Loucy (cell line): Measurements from ENCODE around the gene AK4.

Experiments used
- H2AFZ ChIP-seq: fragments of 200-600 bp; sonication (generic); 2 replicates; pipeline ENCODE4 v1.6.0; 2016; ENCODE audit warnings: antibody characterized with exemption, mild to moderate bottlenecking, low read length, moderate library complexity
- H3F3A ChIP-seq: fragments of 200-600 bp; 2 replicates; pipeline ENCODE4 v1.6.0; 2016; ENCODE audit warnings: antibody characterized with exemption, low read depth, mild to moderate bottlenecking
- H3K27me3 ChIP-seq: fragments of 200-600 bp; sonication (generic); 2 replicates; pipeline ENCODE4 v1.6.1; 2014; ENCODE audit warnings: low read length, mild to moderate bottlenecking; ENCODE audit not compliant: insufficient read depth, poor library complexity, severe bottlenecking
- H3K36me3 ChIP-seq: fragments of 200-600 bp; sonication (generic); 2 replicates; pipeline ENCODE4 v1.6.1; 2016; ENCODE audit warnings: low read length; ENCODE audit not compliant: insufficient read depth
- H3K4me1 ChIP-seq: fragments of 200-600 bp; sonication (generic); 2 replicates; pipeline ENCODE4 v1.5.1; 2014; ENCODE audit warnings: low read length, mild to moderate bottlenecking; ENCODE audit not compliant: insufficient read depth, poor library complexity, severe bottlenecking
- H3K4me2 ChIP-seq: fragments of 200-600 bp; sonication (generic); 2 replicates; pipeline ENCODE4 v1.6.0; 2014; ENCODE audit warnings: antibody characterized with exemption, low read length, low read depth, mild to moderate bottlenecking; ENCODE audit not compliant: poor library complexity, severe bottlenecking
- H3K4me3 ChIP-seq: fragments of 200-600 bp; sonication (generic); 2 replicates; pipeline ENCODE4 v1.5.1; 2014; ENCODE audit warnings: low read length, mild to moderate bottlenecking, mixed read lengths; ENCODE audit not compliant: poor library complexity, severe bottlenecking
- H3K79me2 ChIP-seq: fragments of 200-600 bp; sonication (generic); 2 replicates; pipeline ENCODE4 v1.6.1; 2014; ENCODE audit warnings: low read length; ENCODE audit not compliant: insufficient read depth
- H3K9ac ChIP-seq: fragments of 200-600 bp; sonication (generic); 2 replicates; pipeline ENCODE4 v1.6.0; 2014; ENCODE audit warnings: mild to moderate bottlenecking, low read depth, low read length, moderate library complexity; ENCODE audit not compliant: poor library complexity, severe bottlenecking
- H3K9me2 ChIP-seq: fragments of 200-600 bp; sonication (generic); replicated peaks from 2 replicates; pipeline ENCODE4 v1.6.1; 2016; ENCODE audit warnings: low read depth, low read length, mixed read lengths
- H3K9me3 ChIP-seq: fragments of 200-600 bp; sonication (generic); 2 replicates; pipeline ENCODE4 v1.6.1; 2014; ENCODE audit warnings: mild to moderate bottlenecking, antibody characterized with exemption, low read length, low read depth; ENCODE audit not compliant: insufficient read depth
- H4K20me1 ChIP-seq: fragments of 200-600 bp; sonication (generic); 2 replicates; pipeline ENCODE4 v1.6.0; 2014; ENCODE audit warnings: antibody characterized with exemption, low read length, mild to moderate bottlenecking; ENCODE audit not compliant: insufficient read depth, poor library complexity, severe bottlenecking
- EZH2phosphoT487 ChIP-seq: fragments of 200-600 bp; IDR thresholded peaks from 2 replicates; pipeline ENCODE4 v1.6.1; 2018; ENCODE audit warnings: antibody characterized with exemption, mild to moderate bottlenecking, moderate library complexity, borderline replicate concordance
- TF ChIP-seq, protein P1 (sequence below): fragments of 200-600 bp; sonication (generic); conservative IDR thresholded peaks from 2 replicates; pipeline ENCODE4 v1.5.1; 2014; ENCODE audit warnings: mild to moderate bottlenecking, antibody characterized with exemption, low read length

The AK4 gene

DNA sequence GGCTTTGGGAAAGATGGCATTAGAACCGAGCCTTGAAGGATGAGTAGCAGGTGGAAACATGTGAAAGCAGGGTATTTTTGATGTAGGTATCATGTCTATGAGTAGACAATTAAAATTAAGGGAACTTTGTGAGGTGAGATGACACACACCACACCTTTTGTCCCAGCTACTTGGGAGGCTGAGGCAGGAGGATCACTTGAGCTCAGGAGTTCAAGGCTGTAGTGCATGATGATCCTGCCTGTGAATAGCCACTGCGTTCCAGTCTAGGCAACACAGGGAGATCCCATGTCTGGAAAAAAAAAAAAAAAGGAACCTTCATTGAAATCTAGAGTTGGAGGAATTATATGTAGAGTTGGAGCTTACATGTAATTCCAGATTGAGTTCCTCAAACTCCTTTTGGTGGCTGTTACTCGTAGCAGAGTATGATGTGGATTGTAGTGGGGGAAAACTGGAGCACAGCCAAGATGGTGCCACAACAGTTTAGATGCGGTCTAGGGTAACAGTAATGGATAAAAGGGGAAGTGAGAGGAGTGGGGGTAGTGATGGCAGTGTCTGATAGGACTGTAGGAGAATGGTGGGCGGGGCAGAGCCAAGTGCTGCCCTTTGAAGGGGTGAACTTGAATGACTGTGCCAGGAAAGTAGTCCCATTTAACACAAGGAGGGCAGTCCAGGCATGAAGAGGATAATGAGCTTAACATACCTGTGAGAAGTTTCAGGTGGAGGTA lies 17.4 kb downstream of the AK4 start:
- Histone ChIP-seq H3K4me2 (no peak overlapping the region), H3K36me3 (peaks cover 21% of the 10 kb centered on the region; the same call in 1 of the 2 replicates), H3K79me2 (peaks cover 100% of the 10 kb centered on the region), H3K27me3 (no peaks in the 10 kb centered on the region), H2AFZ (no peak overlapping the region), H4K20me1 (peaks cover 48% of the 10 kb centered on the region), H3K9ac (no peak overlapping the region), H3K9me3 (no peaks in the 10 kb centered on the region), H3K9me2 (no peaks in the 10 kb centered on the region), H3K4me1 (peaks cover 30% of the 10 kb centered on the region), H3F3A (no peaks in the 10 kb centered on the region), H3K4me3 (no peak overlapping the region)
- TF ChIP-seq, protein P1, sequence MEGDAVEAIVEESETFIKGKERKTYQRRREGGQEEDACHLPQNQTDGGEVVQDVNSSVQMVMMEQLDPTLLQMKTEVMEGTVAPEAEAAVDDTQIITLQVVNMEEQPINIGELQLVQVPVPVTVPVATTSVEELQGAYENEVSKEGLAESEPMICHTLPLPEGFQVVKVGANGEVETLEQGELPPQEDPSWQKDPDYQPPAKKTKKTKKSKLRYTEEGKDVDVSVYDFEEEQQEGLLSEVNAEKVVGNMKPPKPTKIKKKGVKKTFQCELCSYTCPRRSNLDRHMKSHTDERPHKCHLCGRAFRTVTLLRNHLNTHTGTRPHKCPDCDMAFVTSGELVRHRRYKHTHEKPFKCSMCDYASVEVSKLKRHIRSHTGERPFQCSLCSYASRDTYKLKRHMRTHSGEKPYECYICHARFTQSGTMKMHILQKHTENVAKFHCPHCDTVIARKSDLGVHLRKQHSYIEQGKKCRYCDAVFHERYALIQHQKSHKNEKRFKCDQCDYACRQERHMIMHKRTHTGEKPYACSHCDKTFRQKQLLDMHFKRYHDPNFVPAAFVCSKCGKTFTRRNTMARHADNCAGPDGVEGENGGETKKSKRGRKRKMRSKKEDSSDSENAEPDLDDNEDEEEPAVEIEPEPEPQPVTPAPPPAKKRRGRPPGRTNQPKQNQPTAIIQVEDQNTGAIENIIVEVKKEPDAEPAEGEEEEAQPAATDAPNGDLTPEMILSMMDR: no peak
- TF ChIP-seq EZH2phosphoT487: no peak

GRCh38 chr1:65166572-65167305 lies 18.7 kb downstream of the AK4 start:
- Histone ChIP-seq H3K27me3 (no peaks in the 10 kb centered on the region), H2AFZ (no peak overlapping the region), H4K20me1 (peaks cover 47% of the 10 kb centered on the region), H3K4me1 (peaks cover 17% of the 10 kb centered on the region), H3K9ac (no peak overlapping the region), H3K9me3 (no peaks in the 10 kb centered on the region), H3F3A (no peaks in the 10 kb centered on the region), H3K9me2 (no peaks in the 10 kb centered on the region), H3K4me3 (no peak overlapping the region), H3K79me2 (peaks cover 100% of the 10 kb centered on the region), H3K4me2 (no peak overlapping the region), H3K36me3 (peaks cover 15% of the 10 kb centered on the region; the same call in 1 of the 2 replicates)
- no peak for TF ChIP-seq EZH2phosphoT487
- TF ChIP-seq, protein P1: no peak

DNA sequence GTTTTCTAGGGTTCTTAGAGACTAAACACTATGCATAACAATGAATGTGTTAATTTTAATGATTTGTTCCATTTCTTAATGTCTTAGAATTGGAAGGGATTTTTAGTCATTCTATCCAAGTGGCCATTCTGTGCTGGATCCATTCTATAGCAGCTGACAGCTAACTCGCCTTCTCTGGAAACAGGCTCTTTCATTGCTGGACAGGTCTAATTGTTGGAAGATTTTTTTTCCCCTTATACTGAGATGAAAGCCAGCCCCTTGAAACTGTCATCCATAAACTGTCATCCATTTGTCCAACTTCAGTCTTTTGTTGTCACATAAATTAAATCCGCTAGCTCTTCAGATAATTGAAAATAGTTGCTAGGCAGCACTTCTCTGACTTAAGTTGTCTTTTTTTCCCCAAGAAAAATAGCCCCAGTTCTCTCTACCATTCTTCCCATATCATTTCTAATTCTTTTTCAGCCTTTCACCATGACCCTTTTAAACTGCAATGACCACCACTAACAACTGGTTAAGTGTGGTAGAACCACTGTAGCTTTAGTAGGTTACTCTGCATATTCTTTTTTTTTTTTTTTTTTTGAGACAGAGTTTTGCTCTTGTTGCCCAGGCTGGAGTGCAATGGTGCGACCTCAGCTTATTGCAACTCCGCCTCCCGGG lies 19.7 kb downstream of the AK4 start:
- Histone ChIP-seq H3K9me3 (no peaks in the 10 kb centered on the region), H3K9me2 (no peaks in the 10 kb centered on the region), H3F3A (no peaks in the 10 kb centered on the region), H3K4me3 (no peak overlapping the region), H3K4me2 (no peak overlapping the region), H3K4me1 (peaks cover 12% of the 10 kb centered on the region), H3K79me2 (peaks cover 100% of the 10 kb centered on the region), H2AFZ (no peak overlapping the region), H3K27me3 (no peaks in the 10 kb centered on the region), H3K36me3 (peaks cover 14% of the 10 kb centered on the region; the same call in 1 of the 2 replicates), H4K20me1 (peaks cover 45% of the 10 kb centered on the region), H3K9ac (no peak overlapping the region)
- TF ChIP-seq EZH2phosphoT487: no peak
- TF ChIP-seq, protein P1: no peak
